ENCODE results near the gene CERT1. TPM values are rescaled to one million over a fixed set of nuclear protein-coding genes. Genes with fewer than 3 reads are reported as not detected.

The CERT1 gene
- polyA plus RNA-seq, 4 donors, result 52.7 to 65.5 (median 60.1) TPM

DNA sequence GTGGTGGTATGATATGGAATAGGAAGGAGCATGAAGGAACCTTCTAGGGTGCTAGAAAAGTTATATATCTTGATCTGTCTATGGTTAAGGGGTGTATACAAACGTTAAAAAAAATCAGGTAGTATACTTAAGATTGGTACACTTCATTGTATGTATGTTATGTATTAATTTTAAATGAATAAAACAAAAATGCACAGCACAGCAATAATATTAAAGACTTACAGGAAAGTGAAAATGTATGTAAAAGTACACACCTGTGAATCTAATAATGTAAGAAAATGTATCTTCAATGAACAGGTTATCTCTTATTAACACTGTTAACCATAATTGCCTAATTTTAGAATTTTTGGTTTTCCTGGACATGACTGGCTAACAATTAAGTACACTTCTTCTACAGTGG lies 97.2 kb downstream of the CERT1 start:
- no peak for DNase-seq (ENCODE audit: low read depth in 4 of 4, low spot score in 2 of 4)

GRCh38 chr5:75412111-75412990 lies 99.1 kb downstream of the CERT1 start:
- DNase-seq (ENCODE audit: low read depth in 4 of 4, low spot score in 2 of 4), result no peak

GRCh38 chr5:75405296-75405695 lies 106.1 kb downstream of the CERT1 start:
- no peak for DNase-seq (ENCODE audit: low read depth in 4 of 4, low spot score in 2 of 4)

GRCh38 chr5:75395277-75395676 lies 116.2 kb downstream of the CERT1 start:
- no peak for DNase-seq (ENCODE audit: low read depth in 4 of 4, low spot score in 2 of 4)

DNA sequence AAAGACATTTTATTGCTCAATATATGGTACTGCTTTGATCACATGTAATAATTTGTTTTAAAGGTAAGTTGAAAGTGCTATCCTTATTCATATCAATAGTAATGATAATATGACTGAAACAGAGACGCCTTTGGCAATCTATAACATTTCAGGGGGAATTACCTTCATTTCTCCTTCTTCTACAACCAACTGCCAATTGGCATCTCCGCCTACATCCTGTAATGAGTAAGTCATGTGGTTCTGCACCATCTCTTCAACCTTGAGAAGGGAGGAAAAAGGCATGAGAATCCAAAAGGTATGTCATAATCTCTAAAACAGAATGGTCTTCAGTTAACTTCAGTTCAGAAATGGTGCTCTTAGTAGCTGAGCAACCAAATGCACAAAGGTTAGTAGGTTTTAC lies 122.0 kb downstream of the CERT1 start:
- no peak for DNase-seq (ENCODE audit: low read depth in 4 of 4, low spot score in 2 of 4)

- DNase-seq (ENCODE audit: low read depth in 4 of 4, low spot score in 2 of 4), result no peak
Observed at GRCh38 chr5:75387806-75388205, 123.6 kb downstream of the CERT1 start.

DNA sequence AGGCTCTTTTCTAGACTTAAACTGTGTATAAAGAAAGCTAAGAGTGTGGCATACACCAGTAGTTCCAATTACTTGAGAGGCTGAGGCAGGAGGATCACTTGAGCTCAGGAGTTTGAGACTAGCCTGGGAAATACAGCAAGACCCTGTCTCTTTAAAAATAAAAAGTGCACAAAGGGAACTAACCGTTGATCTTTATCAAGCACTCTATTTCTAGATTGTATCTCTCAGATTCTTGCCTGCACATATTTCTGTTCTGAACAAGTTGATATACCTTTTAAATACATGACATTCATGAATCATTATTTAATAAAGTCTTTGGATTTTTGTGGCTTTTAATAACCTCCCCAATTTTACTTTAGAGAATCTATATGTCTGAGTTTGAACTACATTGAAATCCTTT lies 127.2 kb downstream of the CERT1 start:
- DNase-seq (ENCODE audit: low read depth in 4 of 4, low spot score in 2 of 4), result no peak

GRCh38 chr5:75381456-75381855 lies 130.0 kb downstream of the CERT1 start:
- no peak for DNase-seq (ENCODE audit: low read depth in 4 of 4, low spot score in 2 of 4)

DNA sequence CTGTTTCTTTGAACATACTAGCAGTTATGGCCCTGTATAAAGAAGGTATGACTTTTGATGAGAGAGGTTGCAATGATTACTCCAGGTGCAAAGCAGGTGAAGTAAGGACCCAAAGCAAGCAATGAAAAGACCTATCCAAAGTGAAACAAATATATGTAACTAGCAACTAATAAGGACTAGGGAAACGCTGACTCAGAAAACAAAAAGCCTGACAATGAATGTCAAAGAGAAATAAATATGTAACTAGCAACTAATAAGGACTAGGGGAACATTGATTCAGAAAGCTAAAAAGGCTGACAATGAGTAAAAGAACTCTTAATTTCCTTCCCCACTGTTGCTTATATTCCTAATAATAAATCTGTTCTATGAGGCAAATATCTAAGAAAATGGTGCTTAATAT lies 131.3 kb downstream of the CERT1 start:
- DNase-seq (ENCODE audit: low read depth in 4 of 4, low spot score in 2 of 4), result no peak

DNA sequence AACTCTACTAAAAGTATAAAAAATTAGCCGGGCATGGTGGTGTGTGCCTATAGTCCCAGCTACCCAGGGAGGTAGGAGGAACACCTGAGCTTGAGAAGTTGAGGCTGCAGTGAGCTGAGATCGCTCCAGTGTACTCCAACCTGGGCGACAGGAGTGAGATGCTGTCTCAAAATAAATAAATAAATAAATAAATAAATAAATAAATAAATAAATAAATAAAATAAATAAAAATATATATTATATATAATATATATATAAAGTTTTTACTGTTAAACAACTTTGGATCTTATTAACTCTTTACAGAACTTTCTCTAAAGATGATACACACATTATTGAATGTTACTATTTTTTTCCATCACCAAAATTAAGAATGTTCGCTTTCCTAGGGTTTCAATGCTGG lies 136.0 kb downstream of the CERT1 start:
- no peak for DNase-seq (ENCODE audit: low read depth in 4 of 4, low spot score in 2 of 4)

- peak in 1 of 4 donors; percentile 0 for DNase-seq (ENCODE audit: low read depth in 4 of 4, low spot score in 2 of 4)
Observed at GRCh38 chr5:75374394-75374814, 137.0 kb downstream of the CERT1 start.

- peak in 1 of 4 donors; percentile 2 for DNase-seq (ENCODE audit: low read depth in 4 of 4, low spot score in 2 of 4)
Observed at GRCh38 chr5:75373862-75374261, 137.6 kb downstream of the CERT1 start.

DNA sequence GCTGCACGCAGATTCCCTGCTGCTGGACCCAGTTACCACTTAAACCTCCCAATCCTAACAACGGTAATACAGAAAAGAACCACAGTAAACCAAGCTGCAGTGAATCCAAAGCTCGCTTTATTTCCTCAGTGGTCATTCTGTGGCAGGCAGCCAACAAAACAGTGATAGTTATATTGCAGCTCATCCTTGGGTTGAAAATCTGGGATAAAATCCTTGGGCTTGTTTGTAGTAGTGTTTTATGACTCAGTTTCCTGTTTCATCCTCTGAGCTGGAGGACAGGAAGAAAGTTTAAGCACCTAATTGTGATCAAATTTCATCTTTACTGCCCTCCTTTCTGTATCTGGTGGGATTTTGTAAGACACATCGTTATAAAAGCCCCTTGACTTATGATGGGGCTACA lies 143.0 kb downstream of the CERT1 start:
- no peak for DNase-seq (ENCODE audit: low read depth in 4 of 4, low spot score in 2 of 4)

DNA sequence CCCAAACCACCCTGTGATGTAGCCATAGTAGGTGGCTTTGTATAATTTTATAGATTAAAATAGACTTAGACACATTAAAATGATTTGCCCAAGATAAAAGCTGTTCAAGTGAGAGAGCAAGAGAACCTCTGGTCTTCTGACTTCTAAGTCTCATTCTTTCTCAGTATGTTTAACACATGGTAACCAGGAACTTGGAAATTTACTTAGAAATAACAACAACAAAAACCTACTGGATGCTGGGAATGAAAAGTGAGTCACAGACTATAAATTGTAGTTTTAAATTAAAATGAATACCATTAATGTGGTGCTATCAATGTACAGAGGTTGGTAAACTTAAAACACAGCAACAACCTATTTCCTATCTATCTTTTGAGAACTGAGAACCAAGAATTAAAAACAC lies 144.0 kb downstream of the CERT1 start:
- no peak for DNase-seq (ENCODE audit: low read depth in 4 of 4, low spot score in 2 of 4)

DNA sequence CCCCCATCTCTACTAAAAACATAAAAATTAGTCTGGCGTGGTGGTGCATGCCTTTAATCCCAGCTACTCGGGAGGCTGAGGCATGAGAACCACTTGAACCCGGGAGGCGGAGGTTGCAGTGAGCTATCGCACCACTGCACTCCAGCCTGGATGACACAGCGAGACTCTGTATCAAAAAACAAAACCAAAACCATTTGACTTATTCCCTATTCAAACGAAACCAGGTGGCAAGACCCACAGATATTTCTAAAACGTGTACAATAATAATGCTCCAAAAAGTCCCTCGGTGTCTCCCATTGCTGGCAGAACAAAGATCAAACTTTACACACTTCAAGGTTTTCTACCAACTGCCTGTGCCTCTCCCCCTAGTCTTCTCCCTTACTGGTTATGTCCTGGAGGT lies 144.6 kb downstream of the CERT1 start:
- no peak for DNase-seq (ENCODE audit: low read depth in 4 of 4, low spot score in 2 of 4)

DNA sequence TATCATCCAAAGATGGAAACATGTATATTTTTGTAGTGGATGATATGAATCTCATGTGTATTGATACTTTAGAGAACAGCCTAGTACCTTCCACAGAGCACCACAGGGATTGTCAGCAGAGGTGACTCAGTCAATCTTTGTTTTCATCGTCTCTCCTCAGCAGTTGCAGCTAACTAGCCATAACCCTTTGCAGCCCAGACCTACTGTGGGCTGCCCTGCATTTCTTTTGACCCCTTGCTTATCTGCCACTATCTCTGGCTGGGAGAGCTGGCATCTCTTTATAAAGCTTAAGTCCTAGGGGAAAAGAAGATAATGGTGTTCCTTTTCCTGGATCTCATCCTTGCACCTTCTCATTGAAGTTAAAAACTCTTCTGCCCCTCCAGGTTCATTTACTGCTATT lies 145.7 kb downstream of the CERT1 start:
- no peak for DNase-seq (ENCODE audit: low read depth in 4 of 4, low spot score in 2 of 4)

DNA sequence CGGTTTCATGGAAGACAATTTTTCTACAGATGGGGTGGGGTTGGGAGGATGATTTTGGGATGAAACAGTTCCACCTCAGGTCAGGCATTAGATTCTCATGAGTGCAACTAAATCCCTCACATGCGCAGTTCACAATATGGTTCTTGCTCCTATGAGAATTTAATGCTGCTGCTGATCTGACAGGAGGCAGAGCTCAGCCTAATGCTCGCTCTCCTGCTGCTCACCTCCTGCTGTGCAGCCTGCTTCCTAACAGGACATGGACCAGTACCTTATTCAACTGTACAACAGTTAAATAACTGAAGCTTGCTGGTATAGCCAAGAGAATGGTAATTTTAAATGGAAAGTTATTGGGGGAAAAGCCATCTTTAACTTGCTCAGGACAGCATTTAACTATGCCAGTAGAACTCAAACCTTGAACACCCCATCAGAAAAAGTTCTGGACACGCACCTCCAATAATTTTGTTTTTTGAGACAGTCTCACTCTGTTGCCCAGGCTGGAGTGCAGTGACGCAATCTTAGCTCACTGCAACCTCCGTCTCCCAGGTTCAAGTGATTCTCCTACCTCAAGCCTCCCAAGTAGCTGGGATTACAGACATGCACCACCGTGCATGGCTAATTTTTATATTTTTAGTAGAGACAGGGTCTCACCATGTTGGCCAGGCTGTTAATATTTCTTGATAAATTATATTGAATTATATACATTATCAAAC lies 146.7 kb downstream of the CERT1 start:
- DNase-seq (ENCODE audit: low read depth in 4 of 4, low spot score in 2 of 4), result no peak

- DNase-seq (ENCODE audit: low read depth in 4 of 4, low spot score in 2 of 4), result no peak
Observed at GRCh38 chr5:75363726-75364495, 147.5 kb downstream of the CERT1 start.

- no peak for DNase-seq (ENCODE audit: low read depth in 4 of 4, low spot score in 2 of 4)
Observed at GRCh38 chr5:75363111-75363510, 148.3 kb downstream of the CERT1 start.

GRCh38 chr5:75362474-75362975 lies 148.9 kb downstream of the CERT1 start:
- DNase-seq (ENCODE audit: low read depth in 4 of 4, low spot score in 2 of 4), result no peak

- DNase-seq (ENCODE audit: low read depth in 4 of 4, low spot score in 2 of 4), result no peak
Observed at GRCh38 chr5:75361310-75361709, 150.1 kb downstream of the CERT1 start.

All from left renal cortex interstitium (tissue), 4 donors.